ENCODE data around the gene PI4K2A. TPM values are rescaled to one million over a fixed set of nuclear protein-coding genes. Genes with fewer than 3 reads are reported as not detected.
A peak's percentile ranks its signal among the peaks of the same experiment; 100 is the strongest.

Gene PI4K2A
- total and polyA plus RNA-seq, 2 of the 13 experiments (the other 11 are each of a cell fraction or from before 2014, with no cell fraction given) = 10.9 to 14.3 TPM

DNA sequence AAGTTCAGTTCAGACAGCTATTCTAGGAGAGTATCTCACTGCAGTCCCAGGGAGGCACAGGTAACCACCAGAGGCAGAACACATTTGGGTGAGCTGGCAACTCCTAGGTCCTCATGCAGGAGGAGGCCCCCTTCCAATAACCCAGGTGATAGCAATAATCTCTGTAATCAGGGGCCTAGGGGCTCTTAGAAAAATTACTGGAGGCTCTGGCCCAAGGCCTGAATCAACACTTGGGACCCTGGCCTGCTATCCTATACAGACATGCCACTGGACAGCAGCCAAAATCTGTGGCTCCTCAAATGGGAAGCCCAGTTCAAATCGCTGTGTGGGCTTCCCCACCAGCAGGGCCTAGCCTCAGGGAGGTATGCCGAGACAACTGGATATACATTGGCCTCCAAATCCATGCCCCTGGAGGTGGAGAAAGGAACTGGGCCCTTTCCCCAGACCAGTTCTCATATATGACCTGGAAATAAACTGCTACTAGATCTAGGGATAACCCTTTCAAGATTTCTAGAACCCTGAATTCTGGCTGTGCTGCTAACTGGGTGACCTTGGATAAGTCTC lies 45.0 kb downstream of the PI4K2A start (continued):
- TF ChIP-seq KMT2B (CRISPR knock-in tag; IDR thresholded peaks at IDR 0.05) (no peak; the same call in 1 of the 2 replicates), ZNF251 (CRISPR knock-in tag; IDR thresholded peaks at IDR 0.05) (no peak), ZNF768 (CRISPR knock-in tag; IDR thresholded peaks at IDR 0.05) (no peak), KAT8 (CRISPR knock-in tag; IDR thresholded peaks at IDR 0.05) (no peak), ZNF558 (CRISPR knock-in tag; IDR thresholded peaks at IDR 0.05; ENCODE audit: borderline replicate concordance) (0 out of 2 replicates have a peak, but pooled peaks have one; percentile 44), HMGA1 (CRISPR knock-in tag; conservative IDR thresholded peaks at IDR 0.05) (no peak), POLR2AphosphoS5 (IDR thresholded peaks at IDR 0.05; ENCODE audit: low read depth, low read length) (no peak), PAWR (CRISPR knock-in tag; IDR thresholded peaks at IDR 0.05; ENCODE audit: borderline replicate concordance) (peak; percentile 39; the same call in 1 of the 2 replicates), ZNF282 (IDR thresholded peaks at IDR 0.05; ENCODE audit: partially characterized antibody) (no peak), ZFY (CRISPR knock-in tag; IDR thresholded peaks at IDR 0.05) (peak; percentile 79), GZF1 (CRISPR knock-in tag; IDR thresholded peaks at IDR 0.05) (no peak), ZNF138 (CRISPR knock-in tag; IDR thresholded peaks at IDR 0.05; ENCODE audit: low read depth) (no peak), ZNF564 (CRISPR knock-in tag; IDR thresholded peaks at IDR 0.05) (no peak), SMARCE1 (IDR thresholded peaks at IDR 0.05; ENCODE audit: borderline replicate concordance) (no peak), MED1 (CRISPR knock-in tag; IDR thresholded peaks at IDR 0.05) (0 out of 2 replicates have a peak, but pooled peaks have one; percentile 2), SPEN (CRISPR knock-in tag; IDR thresholded peaks at IDR 0.05; ENCODE audit: low read depth) (0 out of 2 replicates have a peak, but pooled peaks have one; percentile 29)
- TF ChIP-seq, protein P1, sequence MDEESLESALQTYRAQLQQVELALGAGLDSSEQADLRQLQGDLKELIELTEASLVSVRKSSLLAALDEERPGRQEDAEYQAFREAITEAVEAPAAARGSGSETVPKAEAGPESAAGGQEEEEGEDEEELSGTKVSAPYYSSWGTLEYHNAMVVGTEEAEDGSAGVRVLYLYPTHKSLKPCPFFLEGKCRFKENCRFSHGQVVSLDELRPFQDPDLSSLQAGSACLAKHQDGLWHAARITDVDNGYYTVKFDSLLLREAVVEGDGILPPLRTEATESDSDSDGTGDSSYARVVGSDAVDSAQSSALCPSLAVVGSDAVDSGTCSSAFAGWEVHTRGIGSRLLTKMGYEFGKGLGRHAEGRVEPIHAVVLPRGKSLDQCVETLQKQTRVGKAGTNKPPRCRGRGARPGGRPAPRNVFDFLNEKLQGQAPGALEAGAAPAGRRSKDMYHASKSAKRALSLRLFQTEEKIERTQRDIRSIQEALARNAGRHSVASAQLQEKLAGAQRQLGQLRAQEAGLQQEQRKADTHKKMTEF (CRISPR knock-in tag; IDR thresholded peaks at IDR 0.05) = 0 out of 2 replicates have a peak, but pooled peaks have one; percentile 5
- TF ChIP-seq, protein P2, sequence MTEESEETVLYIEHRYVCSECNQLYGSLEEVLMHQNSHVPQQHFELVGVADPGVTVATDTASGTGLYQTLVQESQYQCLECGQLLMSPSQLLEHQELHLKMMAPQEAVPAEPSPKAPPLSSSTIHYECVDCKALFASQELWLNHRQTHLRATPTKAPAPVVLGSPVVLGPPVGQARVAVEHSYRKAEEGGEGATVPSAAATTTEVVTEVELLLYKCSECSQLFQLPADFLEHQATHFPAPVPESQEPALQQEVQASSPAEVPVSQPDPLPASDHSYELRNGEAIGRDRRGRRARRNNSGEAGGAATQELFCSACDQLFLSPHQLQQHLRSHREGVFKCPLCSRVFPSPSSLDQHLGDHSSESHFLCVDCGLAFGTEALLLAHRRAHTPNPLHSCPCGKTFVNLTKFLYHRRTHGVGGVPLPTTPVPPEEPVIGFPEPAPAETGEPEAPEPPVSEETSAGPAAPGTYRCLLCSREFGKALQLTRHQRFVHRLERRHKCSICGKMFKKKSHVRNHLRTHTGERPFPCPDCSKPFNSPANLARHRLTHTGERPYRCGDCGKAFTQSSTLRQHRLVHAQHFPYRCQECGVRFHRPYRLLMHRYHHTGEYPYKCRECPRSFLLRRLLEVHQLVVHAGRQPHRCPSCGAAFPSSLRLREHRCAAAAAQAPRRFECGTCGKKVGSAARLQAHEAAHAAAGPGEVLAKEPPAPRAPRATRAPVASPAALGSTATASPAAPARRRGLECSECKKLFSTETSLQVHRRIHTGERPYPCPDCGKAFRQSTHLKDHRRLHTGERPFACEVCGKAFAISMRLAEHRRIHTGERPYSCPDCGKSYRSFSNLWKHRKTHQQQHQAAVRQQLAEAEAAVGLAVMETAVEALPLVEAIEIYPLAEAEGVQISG (CRISPR knock-in tag; IDR thresholded peaks at IDR 0.05) = no peak
- TF ChIP-seq, protein P3, sequence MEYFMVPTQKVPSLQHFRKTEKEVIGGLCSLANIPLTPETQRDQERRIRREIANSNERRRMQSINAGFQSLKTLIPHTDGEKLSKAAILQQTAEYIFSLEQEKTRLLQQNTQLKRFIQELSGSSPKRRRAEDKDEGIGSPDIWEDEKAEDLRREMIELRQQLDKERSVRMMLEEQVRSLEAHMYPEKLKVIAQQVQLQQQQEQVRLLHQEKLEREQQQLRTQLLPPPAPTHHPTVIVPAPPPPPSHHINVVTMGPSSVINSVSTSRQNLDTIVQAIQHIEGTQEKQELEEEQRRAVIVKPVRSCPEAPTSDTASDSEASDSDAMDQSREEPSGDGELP (IDR thresholded peaks at IDR 0.05; ENCODE audit: borderline replicate concordance, low read depth) = peak; percentile 23; the same call in 1 of the 2 replicates
- TF ChIP-seq, protein P4, sequence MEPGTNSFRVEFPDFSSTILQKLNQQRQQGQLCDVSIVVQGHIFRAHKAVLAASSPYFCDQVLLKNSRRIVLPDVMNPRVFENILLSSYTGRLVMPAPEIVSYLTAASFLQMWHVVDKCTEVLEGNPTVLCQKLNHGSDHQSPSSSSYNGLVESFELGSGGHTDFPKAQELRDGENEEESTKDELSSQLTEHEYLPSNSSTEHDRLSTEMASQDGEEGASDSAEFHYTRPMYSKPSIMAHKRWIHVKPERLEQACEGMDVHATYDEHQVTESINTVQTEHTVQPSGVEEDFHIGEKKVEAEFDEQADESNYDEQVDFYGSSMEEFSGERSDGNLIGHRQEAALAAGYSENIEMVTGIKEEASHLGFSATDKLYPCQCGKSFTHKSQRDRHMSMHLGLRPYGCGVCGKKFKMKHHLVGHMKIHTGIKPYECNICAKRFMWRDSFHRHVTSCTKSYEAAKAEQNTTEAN (CRISPR knock-in tag; conservative IDR thresholded peaks at IDR 0.05) = no peak
- TF ChIP-seq, protein P5, sequence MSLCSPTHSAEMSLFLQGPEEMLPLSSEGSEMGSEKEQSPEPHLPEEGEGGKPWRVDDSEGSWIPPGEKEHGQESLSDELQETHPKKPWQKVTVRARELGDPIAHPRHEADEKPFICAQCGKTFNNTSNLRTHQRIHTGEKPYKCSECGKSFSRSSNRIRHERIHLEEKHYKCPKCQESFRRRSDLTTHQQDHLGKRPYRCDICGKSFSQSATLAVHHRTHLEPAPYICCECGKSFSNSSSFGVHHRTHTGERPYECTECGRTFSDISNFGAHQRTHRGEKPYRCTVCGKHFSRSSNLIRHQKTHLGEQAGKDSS (CRISPR knock-in tag; IDR thresholded peaks at IDR 0.05; ENCODE audit: borderline replicate concordance, low read depth) = 0 out of 2 replicates have a peak, but pooled peaks have one; percentile 52
- TF ChIP-seq, protein P6, sequence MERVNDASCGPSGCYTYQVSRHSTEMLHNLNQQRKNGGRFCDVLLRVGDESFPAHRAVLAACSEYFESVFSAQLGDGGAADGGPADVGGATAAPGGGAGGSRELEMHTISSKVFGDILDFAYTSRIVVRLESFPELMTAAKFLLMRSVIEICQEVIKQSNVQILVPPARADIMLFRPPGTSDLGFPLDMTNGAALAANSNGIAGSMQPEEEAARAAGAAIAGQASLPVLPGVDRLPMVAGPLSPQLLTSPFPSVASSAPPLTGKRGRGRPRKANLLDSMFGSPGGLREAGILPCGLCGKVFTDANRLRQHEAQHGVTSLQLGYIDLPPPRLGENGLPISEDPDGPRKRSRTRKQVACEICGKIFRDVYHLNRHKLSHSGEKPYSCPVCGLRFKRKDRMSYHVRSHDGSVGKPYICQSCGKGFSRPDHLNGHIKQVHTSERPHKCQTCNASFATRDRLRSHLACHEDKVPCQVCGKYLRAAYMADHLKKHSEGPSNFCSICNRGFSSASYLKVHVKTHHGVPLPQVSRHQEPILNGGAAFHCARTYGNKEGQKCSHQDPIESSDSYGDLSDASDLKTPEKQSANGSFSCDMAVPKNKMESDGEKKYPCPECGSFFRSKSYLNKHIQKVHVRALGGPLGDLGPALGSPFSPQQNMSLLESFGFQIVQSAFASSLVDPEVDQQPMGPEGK (CRISPR knock-in tag; IDR thresholded peaks at IDR 0.05) = peak; percentile 55; the same call in 1 of the 2 replicates
